ENCODE measurements around the gene OR1F1. TPM values are rescaled to one million over a fixed set of nuclear protein-coding genes. Genes with fewer than 3 reads are reported as not detected.

The OR1F1 gene
- total and polyA plus RNA-seq, 2 donors (not counting 1 experiment from before 2014, with no cell fraction given) = not detected

- CTCF ChIA-PET = interaction anchor here (0.6 to 3.2 kb wide), 8 partner anchors 8 to 342 kb away, joined by 3 to 13 read pairs (median 4); no protein-coding TSS in a partner anchor
These were observed 29.9 kb upstream of the OR1F1 start for GRCh38 chr16:3158026-3158509.

GRCh38 chr16:3158510-3159314, 29.3 kb upstream of the OR1F1 start:
- Histone ChIP-seq H2AFZ (ENCODE audit: insufficient read depth, low read depth, low read length, poor library complexity, severe bottlenecking) (peak overlapping the region; percentile 84), H3K4me1 (ENCODE audit: control insufficient read depth in 2 of 2, insufficient read depth in 2 of 2, low read length in 2 of 2) (peaks cover 17 to 27% of the 10 kb centered on the region in 2 donors), H3K9me3 (ENCODE audit: control extremely low read depth in 1 of 3, control insufficient read depth in 2 of 3, insufficient read depth in 1 of 3, low read length in 2 of 3) (peaks cover 0 to 34% (median 3%) of the 10 kb centered on the region in 3 donors), H3K4me2 (replicated peaks; ENCODE audit: low read depth, low read length, poor library complexity, severe bottlenecking) (peak overlapping the region; percentile 99), H3K4me3 (ENCODE audit: control extremely low read depth in 1 of 5, extremely low read depth in 1 of 5, insufficient read depth in 1 of 5, low read depth in 2 of 5, low read length in 4 of 5) (peak overlapping the region; percentile 67 to 96 (median 84)), H3K79me2 (ENCODE audit: control insufficient read depth, insufficient read depth, low read length) (no peaks in the 10 kb centered on the region), H4K20me1 (ENCODE audit: control insufficient read depth, insufficient read depth, low read length, poor library complexity, severe bottlenecking) (no peaks in the 10 kb centered on the region), H3K27ac (ENCODE audit: low read length in 2 of 2) (peak overlapping the region; percentile 43 to 60), H3K9ac (ENCODE audit: low read length) (peak overlapping the region; percentile 88), H3K36me3 (replicated peaks in 1 of 2; ENCODE audit: control extremely low read depth in 1 of 2, control insufficient read depth in 1 of 2, extremely low read depth in 1 of 2, insufficient read depth in 2 of 2, low read length in 1 of 2) (no peaks in the 10 kb centered on the region), H3K27me3 (replicated peaks in 1 of 4; ENCODE audit: control extremely low read depth in 1 of 4, control insufficient read depth in 3 of 4, insufficient read depth in 4 of 4, low read length in 3 of 4) (peaks cover 0 to 6% (median 2%) of the 10 kb centered on the region in 4 experiments)
- ChIA-PET POLR2A (interaction anchor here (0.6 to 2.7 kb wide), 14 partner anchors 9 to 242 kb away, joined by 3 to 27 read pairs (median 3); partner anchors contain the start of genes HCFC1R1, THOC6, ZNF213 and ZSCAN32), CTCF (interaction anchor here (0.6 to 3.2 kb wide), 8 partner anchors 9 to 341 kb away, joined by 3 to 13 read pairs (median 4); partner anchors contain the start of gene ZNF213)
- DNase-seq (peak; percentile 92), ATAC-seq (ENCODE audit: low read depth) (peak; percentile 91)
- TF ChIP-seq, protein P1, sequence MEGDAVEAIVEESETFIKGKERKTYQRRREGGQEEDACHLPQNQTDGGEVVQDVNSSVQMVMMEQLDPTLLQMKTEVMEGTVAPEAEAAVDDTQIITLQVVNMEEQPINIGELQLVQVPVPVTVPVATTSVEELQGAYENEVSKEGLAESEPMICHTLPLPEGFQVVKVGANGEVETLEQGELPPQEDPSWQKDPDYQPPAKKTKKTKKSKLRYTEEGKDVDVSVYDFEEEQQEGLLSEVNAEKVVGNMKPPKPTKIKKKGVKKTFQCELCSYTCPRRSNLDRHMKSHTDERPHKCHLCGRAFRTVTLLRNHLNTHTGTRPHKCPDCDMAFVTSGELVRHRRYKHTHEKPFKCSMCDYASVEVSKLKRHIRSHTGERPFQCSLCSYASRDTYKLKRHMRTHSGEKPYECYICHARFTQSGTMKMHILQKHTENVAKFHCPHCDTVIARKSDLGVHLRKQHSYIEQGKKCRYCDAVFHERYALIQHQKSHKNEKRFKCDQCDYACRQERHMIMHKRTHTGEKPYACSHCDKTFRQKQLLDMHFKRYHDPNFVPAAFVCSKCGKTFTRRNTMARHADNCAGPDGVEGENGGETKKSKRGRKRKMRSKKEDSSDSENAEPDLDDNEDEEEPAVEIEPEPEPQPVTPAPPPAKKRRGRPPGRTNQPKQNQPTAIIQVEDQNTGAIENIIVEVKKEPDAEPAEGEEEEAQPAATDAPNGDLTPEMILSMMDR (IDR thresholded peaks at IDR 0.05) = no peak
- no peak for TF ChIP-seq EZH2 (IDR thresholded peaks at IDR 0.05; ENCODE audit: borderline replicate concordance, insufficient read depth, low read depth, low read length, poor library complexity, severe bottlenecking)
- WGBS (ENCODE audit: insufficient coverage) = under 1% methylated on average over 61 of the region's 70 CpGs
- H3K9me3 Mint-ChIP-seq (ENCODE audit: insufficient read depth) = peaks cover 5% of the 10 kb centered on the region
- H3K27me3 Mint-ChIP-seq = peaks cover 2% of the 10 kb centered on the region
- H3K4me3 Mint-ChIP-seq = peak overlapping the region; percentile 93
- intact Hi-C loops (cut with micrococcal nuclease) = loop anchor here (1.0 to 10.0 kb wide), 4 partner anchors 8 to 106 kb away; no protein-coding TSS in a partner anchor
- peak overlapping the region; percentile 95 for H3K27ac Mint-ChIP-seq
- peaks cover 18% of the 10 kb centered on the region for H3K4me1 Mint-ChIP-seq

More at GRCh38 chr16:3158026-3158509, 29.9 kb upstream of the OR1F1 start:
- Histone ChIP-seq H3K27me3 (replicated peaks in 1 of 4; ENCODE audit: control extremely low read depth in 1 of 4, control insufficient read depth in 3 of 4, insufficient read depth in 4 of 4, low read length in 3 of 4) (peaks cover 0 to 4% (median 1%) of the 10 kb centered on the region in 4 experiments), H3K9me3 (ENCODE audit: control extremely low read depth in 1 of 3, control insufficient read depth in 2 of 3, insufficient read depth in 1 of 3, low read length in 2 of 3) (peaks cover 0 to 37% (median 3%) of the 10 kb centered on the region in 3 donors), H3K27ac (ENCODE audit: low read length in 2 of 2) (peak overlapping the region; percentile 29 to 60), H3K4me3 (ENCODE audit: control extremely low read depth in 1 of 5, extremely low read depth in 1 of 5, insufficient read depth in 1 of 5, low read depth in 2 of 5, low read length in 4 of 5) (peak overlapping the region; percentile 34 to 96 (median 84)), H3K79me2 (ENCODE audit: control insufficient read depth, insufficient read depth, low read length) (no peaks in the 10 kb centered on the region), H3K4me1 (ENCODE audit: control insufficient read depth in 2 of 2, insufficient read depth in 2 of 2, low read length in 2 of 2) (peaks cover 17 to 27% of the 10 kb centered on the region in 2 donors), H3K4me2 (replicated peaks; ENCODE audit: low read depth, low read length, poor library complexity, severe bottlenecking) (peak overlapping the region; percentile 99), H3K36me3 (replicated peaks in 1 of 2; ENCODE audit: control extremely low read depth in 1 of 2, control insufficient read depth in 1 of 2, extremely low read depth in 1 of 2, insufficient read depth in 2 of 2, low read length in 1 of 2) (no peaks in the 10 kb centered on the region), H4K20me1 (ENCODE audit: control insufficient read depth, insufficient read depth, low read length, poor library complexity, severe bottlenecking) (no peaks in the 10 kb centered on the region), H2AFZ (ENCODE audit: insufficient read depth, low read depth, low read length, poor library complexity, severe bottlenecking) (peak overlapping the region; percentile 84), H3K9ac (ENCODE audit: low read length) (peak overlapping the region; percentile 88)
- ATAC-seq (ENCODE audit: low read depth) (peak; percentile 3), DNase-seq (no peak)
- intact Hi-C loops (cut with micrococcal nuclease) = loop anchor here (1.0 to 10.0 kb wide), 4 partner anchors 8 to 107 kb away; no protein-coding TSS in a partner anchor
- Mint-ChIP-seq H3K4me1 (peaks cover 18% of the 10 kb centered on the region), H3K9me3 (ENCODE audit: insufficient read depth) (peaks cover 5% of the 10 kb centered on the region), H3K4me3 (peak overlapping the region; percentile 93), H3K27ac (peak overlapping the region; percentile 87), H3K27me3 (no peaks in the 10 kb centered on the region)
- TF ChIP-seq EZH2 (IDR thresholded peaks at IDR 0.05; ENCODE audit: borderline replicate concordance, insufficient read depth, low read depth, low read length, poor library complexity, severe bottlenecking) = no peak
- POLR2A ChIA-PET = interaction anchor here (0.6 to 2.7 kb wide), 12 partner anchors 8 to 243 kb away, joined by 3 to 27 read pairs (median 4); partner anchors contain the start of genes HCFC1R1, THOC6, ZNF213 and ZSCAN32
- WGBS (ENCODE audit: insufficient coverage) = under 1% methylated on average over 25 of the region's 27 CpGs
